Endothelial cell of umbilical vein (primary cell): ENCODE data around the gene SOX12. TPM values are rescaled to one million over a fixed set of nuclear protein-coding genes. Genes with fewer than 3 reads are reported as not detected.

Experiments
- BruUV-seq: library from RNA; stranded (reverse); fragments of 400-500 nt; replicated peaks from 2 replicates; lab custom pipeline; 2021; lab: Mats Ljungman, UMichigan
- CTCF ChIA-PET: fragments of 300-600, 350-600 bp; sonication (Branson Sonifier 250); formaldehyde crosslinking; loops from one replicate; lab custom pipeline; 2021; ENCODE audit warnings: antibody characterized with exemption, inconsistent platforms; lab: Charles Lee
- POLR2A ChIA-PET: fragments of 300-600, 350-600 bp; sonication (Branson Sonifier 250); formaldehyde crosslinking; loops from one replicate; lab custom pipeline; 2021; ENCODE audit warnings: antibody characterized with exemption, inconsistent platforms; lab: Charles Lee
- DNase-seq: peaks from one replicate; pipeline ENCODE4 v3.0.0-alpha.2; 2011; ENCODE audit warnings: low read depth, low spot score
- FAIRE-seq: peaks from 2 replicates; lab custom pipeline; 2011; peaks lifted over from hg19 to GRCh38; lab: Jason Lieb, UNC
- H2AFZ ChIP-seq: 2 replicates; pipeline ENCODE4 v1.6.0; 2012; ENCODE audit warnings: low read depth, low read length, control low read depth, inconsistent platforms
- H3K27ac ChIP-seq: 2 replicates; pipeline ENCODE4 v1.5.1; 2011; ENCODE audit warnings: low read depth, mild to moderate bottlenecking, control low read depth, low read length, moderate library complexity; ENCODE audit not compliant: insufficient read depth
- H3K27me3 ChIP-seq, 2 experiments: 2 replicates each; pipeline versions ENCODE4 v1.6.0 to v1.6.1; 2011; ENCODE audit warnings: low read length in 2 of 2, mixed read lengths in 1 of 2; ENCODE audit not compliant: control insufficient read depth in 2 of 2, insufficient read depth in 2 of 2
- H3K36me3 ChIP-seq, 2 experiments: 2 replicates in 1 of 2; 3 replicates in 1 of 2; pipeline ENCODE4 v1.5.1; 2011; ENCODE audit warnings: low read length in 2 of 2, mild to moderate bottlenecking in 1 of 2, moderate library complexity in 1 of 2; ENCODE audit not compliant: control insufficient read depth in 2 of 2, insufficient read depth in 2 of 2; ENCODE audit errors: extremely low read depth in 1 of 2
- H3K4me1 ChIP-seq: 3 replicates; pipeline ENCODE4 v1.5.1; 2011; ENCODE audit warnings: mild to moderate bottlenecking, low read length; ENCODE audit not compliant: control insufficient read depth, insufficient read depth; ENCODE audit errors: extremely low read depth
- H3K4me2 ChIP-seq: 2 replicates; pipeline ENCODE4 v1.6.1; 2011; ENCODE audit warnings: low read length, control low read depth, mixed read lengths; ENCODE audit not compliant: insufficient read depth
- H3K4me3 ChIP-seq, 3 experiments: fragments of 200-600 bp in 1 of 3; sonication (generic), shearing (Covaris generic) in 1 of 3; replicated peaks in 1 of 3; 2 replicates each; pipeline ENCODE4 v1.5.1; 2011 to 2016; ENCODE audit warnings: control low read depth in 3 of 3, low read length in 3 of 3, mild to moderate bottlenecking in 2 of 3, inconsistent platforms in 1 of 3, low read depth in 1 of 3, moderate library complexity in 1 of 3; ENCODE audit not compliant: insufficient read depth in 1 of 3
- H3K79me2 ChIP-seq: 2 replicates; pipeline ENCODE4 v1.6.0; 2012; ENCODE audit warnings: low read length, inconsistent platforms; ENCODE audit not compliant: control insufficient read depth, insufficient read depth
- H3K9ac ChIP-seq: replicated peaks from 2 replicates; pipeline ENCODE3; 2011; ENCODE audit warnings: low read length, control low read depth; ENCODE audit not compliant: insufficient read depth; ENCODE audit errors: extremely low read depth
- H3K9me1 ChIP-seq: replicated peaks from 3 replicates; pipeline ENCODE4 v1.6.0; 2011; ENCODE audit warnings: mild to moderate bottlenecking, low read length; ENCODE audit not compliant: control insufficient read depth, insufficient read depth; ENCODE audit errors: extremely low read depth
- H3K9me3 ChIP-seq: replicated peaks from 2 replicates; pipeline ENCODE4 v1.5.1; 2012; ENCODE audit warnings: low read length, inconsistent platforms; ENCODE audit not compliant: control insufficient read depth, insufficient read depth
- H4K20me1 ChIP-seq: replicated peaks from 2 replicates; pipeline ENCODE3; 2011; ENCODE audit warnings: mild to moderate bottlenecking, low read length; ENCODE audit not compliant: control insufficient read depth, insufficient read depth; ENCODE audit errors: extremely low read depth
- EZH2 ChIP-seq: IDR thresholded peaks from 2 replicates; pipeline ENCODE4 v1.6.1; 2012; ENCODE audit warnings: borderline replicate concordance, low read depth, mild to moderate bottlenecking, moderate library complexity, low read length, inconsistent platforms; ENCODE audit not compliant: severe bottlenecking
- FOS ChIP-seq: IDR thresholded peaks from 2 replicates; pipeline ENCODE4 v1.6.1; 2011; ENCODE audit warnings: mild to moderate bottlenecking, low read length, moderate library complexity, borderline replicate concordance; ENCODE audit not compliant: insufficient read depth
- GATA2 ChIP-seq: IDR thresholded peaks from 2 replicates; pipeline ENCODE4 v1.7.0; 2011; ENCODE audit warnings: low read depth, mild to moderate bottlenecking, moderate library complexity, mixed read lengths, low read length; ENCODE audit not compliant: insufficient read length, insufficient read depth
- JUN ChIP-seq: IDR thresholded peaks from 2 replicates; pipeline ENCODE4 v1.6.1; 2011; ENCODE audit warnings: borderline replicate concordance, low read depth; ENCODE audit not compliant: insufficient read length, insufficient read depth
- MYC ChIP-seq: IDR thresholded peaks from one replicate; pipeline ENCODE4 v1.6.1; 2011; ENCODE audit warnings: mild to moderate bottlenecking, low read depth, low read length
- POLR2A ChIP-seq: IDR thresholded peaks from 2 replicates; pipeline ENCODE4 v1.6.1; 2012; ENCODE audit warnings: low read depth, mild to moderate bottlenecking, control low read depth, low read length
- POLR2AphosphoS5 ChIP-seq: IDR thresholded peaks from 2 replicates; pipeline ENCODE4 v1.6.1; 2012; ENCODE audit warnings: low read depth, mild to moderate bottlenecking, control low read depth, low read length, moderate library complexity; ENCODE audit not compliant: insufficient read depth
- dilution Hi-C: fragments of 300-500 bp; cut with MboI; formaldehyde crosslinking; loops from one replicate; pipeline ENCODE4 v1.15.0; 2019; ENCODE audit warnings: low sequenced_read_pairs; ENCODE audit not compliant: extremely low pct_ligation_motif_present
- intact Hi-C: fragments of 100-400 bp; cut with micrococcal nuclease; formaldehyde crosslinking; loops from one replicate; pipeline ENCODE4 v1.10.0; 2022
- polyA plus RNA-seq, 4 experiments: library from polyadenylated mRNA; depleted of rRNA in 3 of 4; stranded (reverse) in 3 of 4; unstranded in 1 of 4; fragments of >200 nt; gene quantifications; 2 replicates each; pipeline versions ENCODE4 v1.2.1 to v1.2.3, GENCODE V29; 2011 to 2012; ENCODE audit warnings: missing spikeins in 1 of 4
- total RNA-seq: library from RNA; stranded (reverse); gene quantifications from 2 replicates; pipeline ENCODE4 v1.2.3, GENCODE V29; 2021
- TF ChIP-seq, protein P1 (sequence below): IDR thresholded peaks from 2 replicates; pipeline ENCODE4 v1.6.1; 2011; ENCODE audit not compliant: insufficient read depth, insufficient read length
- TF ChIP-seq, protein P2 (sequence below), 2 donors: IDR thresholded peaks; 1 replicate in 1 of 2; 2 replicates in 1 of 2; pipeline ENCODE4 v1.5.1; 2011; ENCODE audit warnings: low read length in 2 of 2, mild to moderate bottlenecking in 2 of 2, moderate library complexity in 2 of 2, control low read depth in 1 of 2, inconsistent platforms in 1 of 2, low read depth in 1 of 2; ENCODE audit not compliant: insufficient read depth in 1 of 2; ENCODE audit errors: extremely low read depth in 1 of 2

The SOX12 gene
- total and polyA plus RNA-seq, 2 donors (not counting 3 experiments of a cell fraction or from before 2014, with no cell fraction given), result 6.2 to 37.7 TPM

DNA sequence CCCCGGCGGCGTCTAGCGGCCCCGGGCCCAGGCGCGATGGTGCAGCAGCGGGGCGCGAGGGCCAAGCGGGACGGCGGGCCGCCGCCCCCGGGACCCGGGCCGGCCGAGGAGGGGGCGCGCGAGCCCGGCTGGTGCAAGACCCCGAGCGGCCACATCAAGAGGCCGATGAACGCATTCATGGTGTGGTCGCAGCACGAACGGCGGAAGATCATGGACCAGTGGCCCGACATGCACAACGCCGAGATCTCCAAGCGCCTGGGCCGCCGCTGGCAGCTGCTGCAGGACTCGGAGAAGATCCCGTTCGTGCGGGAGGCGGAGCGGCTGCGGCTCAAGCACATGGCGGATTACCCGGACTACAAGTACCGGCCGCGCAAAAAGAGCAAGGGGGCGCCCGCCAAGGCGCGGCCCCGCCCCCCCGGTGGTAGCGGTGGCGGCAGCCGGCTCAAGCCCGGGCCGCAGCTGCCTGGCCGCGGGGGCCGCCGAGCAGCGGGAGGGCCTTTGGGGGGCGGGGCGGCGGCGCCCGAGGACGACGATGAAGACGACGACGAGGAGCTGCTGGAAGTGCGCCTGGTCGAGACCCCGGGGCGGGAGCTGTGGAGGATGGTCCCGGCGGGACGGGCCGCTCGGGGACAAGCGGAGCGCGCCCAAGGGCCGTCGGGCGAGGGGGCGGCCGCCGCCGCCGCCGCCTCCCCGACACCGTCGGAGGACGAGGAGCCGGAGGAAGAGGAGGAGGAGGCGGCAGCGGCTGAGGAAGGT lies 715 bp downstream of the SOX12 start:
- H3K79me2 ChIP-seq, result peaks cover 15% of the 10 kb centered on the region
- dilution Hi-C loops, result no loop called here
- H3K9me3 ChIP-seq, result no peaks in the 10 kb centered on the region
- BruUV-seq, result no TSS peak
- no peaks in the 10 kb centered on the region for H3K9me1 ChIP-seq
- peak overlapping the region; percentile 42 for H2AFZ ChIP-seq
- peak overlapping the region; percentile 63 for H3K9ac ChIP-seq
- DNase-seq, result peak; percentile 69
- H3K4me2 ChIP-seq, result peak overlapping the region; percentile 33
- ChIA-PET POLR2A (interaction anchor here (1.0 to 2.1 kb wide), 2 partner anchors 16 to 27 kb away, joined by 4 to 9 read pairs; no protein-coding TSS in a partner anchor), CTCF (interaction anchor here (0.9 to 4.2 kb wide), 6 partner anchors 14 to 67 kb away, joined by 3 to 39 read pairs (median 5); partner anchors contain the start of gene ZCCHC3)
- TF ChIP-seq POLR2AphosphoS5, result no peak
- TF ChIP-seq, protein P1, sequence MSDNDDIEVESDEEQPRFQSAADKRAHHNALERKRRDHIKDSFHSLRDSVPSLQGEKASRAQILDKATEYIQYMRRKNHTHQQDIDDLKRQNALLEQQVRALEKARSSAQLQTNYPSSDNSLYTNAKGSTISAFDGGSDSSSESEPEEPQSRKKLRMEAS, result no peak
- no peak for TF ChIP-seq JUN
- TF ChIP-seq EZH2, result no peak
- no peak for TF ChIP-seq FOS
- no peak for TF ChIP-seq POLR2A
- TF ChIP-seq, protein P2, sequence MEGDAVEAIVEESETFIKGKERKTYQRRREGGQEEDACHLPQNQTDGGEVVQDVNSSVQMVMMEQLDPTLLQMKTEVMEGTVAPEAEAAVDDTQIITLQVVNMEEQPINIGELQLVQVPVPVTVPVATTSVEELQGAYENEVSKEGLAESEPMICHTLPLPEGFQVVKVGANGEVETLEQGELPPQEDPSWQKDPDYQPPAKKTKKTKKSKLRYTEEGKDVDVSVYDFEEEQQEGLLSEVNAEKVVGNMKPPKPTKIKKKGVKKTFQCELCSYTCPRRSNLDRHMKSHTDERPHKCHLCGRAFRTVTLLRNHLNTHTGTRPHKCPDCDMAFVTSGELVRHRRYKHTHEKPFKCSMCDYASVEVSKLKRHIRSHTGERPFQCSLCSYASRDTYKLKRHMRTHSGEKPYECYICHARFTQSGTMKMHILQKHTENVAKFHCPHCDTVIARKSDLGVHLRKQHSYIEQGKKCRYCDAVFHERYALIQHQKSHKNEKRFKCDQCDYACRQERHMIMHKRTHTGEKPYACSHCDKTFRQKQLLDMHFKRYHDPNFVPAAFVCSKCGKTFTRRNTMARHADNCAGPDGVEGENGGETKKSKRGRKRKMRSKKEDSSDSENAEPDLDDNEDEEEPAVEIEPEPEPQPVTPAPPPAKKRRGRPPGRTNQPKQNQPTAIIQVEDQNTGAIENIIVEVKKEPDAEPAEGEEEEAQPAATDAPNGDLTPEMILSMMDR (IDR thresholded peaks at IDR 0.05; ENCODE audit: extremely low read depth in 1 of 2, insufficient read depth in 1 of 2, low read depth in 1 of 2, low read length in 2 of 2), result no peak
- TF ChIP-seq MYC, result no peak
- TF ChIP-seq GATA2, result no peak
- intact Hi-C loops, result loop anchor here (1.0 kb wide), 1 partner anchor 59 kb away; no protein-coding TSS in a partner anchor
- peak overlapping the region; percentile 42 to 69 (median 54) for H3K4me3 ChIP-seq
- H3K27ac ChIP-seq, result peak overlapping the region; percentile 18
- no peaks in the 10 kb centered on the region for H4K20me1 ChIP-seq
- H3K4me1 ChIP-seq, result peaks cover 25% of the 10 kb centered on the region
- no peaks in the 10 kb centered on the region for H3K36me3 ChIP-seq
- H3K27me3 ChIP-seq, result no peaks in the 10 kb centered on the region
- FAIRE-seq, result no peak
